ENCODE results near the gene PCDH9.
A peak's percentile ranks its signal among the peaks of the same experiment; 100 is the strongest.

Gene PCDH9

DNA sequence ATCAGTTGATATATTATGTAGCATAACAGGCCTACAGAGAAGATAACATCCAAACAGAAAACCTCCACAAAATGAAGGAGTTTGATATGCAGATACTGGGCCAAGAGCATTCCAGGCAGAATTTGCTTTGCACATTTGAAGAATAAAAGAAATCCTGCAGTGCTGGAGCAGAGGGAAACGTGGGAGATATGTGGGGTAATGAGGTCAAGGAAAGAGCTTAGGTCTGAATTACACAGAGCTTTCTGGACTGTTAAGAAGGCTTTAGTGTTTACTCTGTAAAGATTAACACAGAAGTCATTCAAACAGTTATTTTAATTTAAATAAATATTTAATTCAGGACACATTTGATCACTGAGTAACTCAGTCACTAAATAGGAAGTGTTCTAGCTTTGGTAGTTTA, 692.7 kb downstream of the PCDH9 start:
- H3K9me3 ChIP-seq (ENCODE audit: control insufficient read depth, insufficient read depth, low read length), result 0 out of 2 replicates have a peak, but pooled peaks cover 3% of the 10 kb centered on the region
- H3K4me1 ChIP-seq (ENCODE audit: control insufficient read depth, insufficient read depth, low read length), result peaks cover 3% of the 10 kb centered on the region; the same call in 1 of the 2 replicates
- no peak overlapping the region for H3K4me3 ChIP-seq (ENCODE audit: low read depth, low read length)
- H3K36me3 ChIP-seq (ENCODE audit: control insufficient read depth, insufficient read depth, low read length), result no peaks in the 10 kb centered on the region
- no peaks in the 10 kb centered on the region for H3K27me3 ChIP-seq (ENCODE audit: control insufficient read depth, insufficient read depth, low read length)
- H3K9ac ChIP-seq (ENCODE audit: low read depth, low read length), result no peak overlapping the region
- H3K27ac ChIP-seq (ENCODE audit: low read depth, low read length), result no peak overlapping the region

DNA sequence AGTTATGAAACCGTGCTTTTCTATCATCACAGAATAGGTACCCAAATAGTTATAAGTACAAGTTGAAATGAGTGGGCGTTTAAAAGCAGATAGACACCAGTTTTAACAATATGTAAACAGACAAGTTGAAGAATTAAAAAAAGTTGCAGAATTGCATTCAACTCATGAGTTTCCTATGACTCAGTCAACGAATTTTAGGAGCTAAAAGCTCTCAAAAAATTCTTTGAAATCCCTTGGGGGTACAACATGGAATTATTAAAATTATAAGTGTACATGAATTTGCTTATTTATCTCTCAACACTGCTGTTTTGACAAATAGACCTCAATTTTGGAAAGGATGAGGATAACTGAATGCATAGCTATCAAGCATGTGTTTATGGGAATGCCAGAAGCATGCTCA, 693.4 kb downstream of the PCDH9 start:
- Histone ChIP-seq H3K27me3 (ENCODE audit: control insufficient read depth, insufficient read depth, low read length) (no peaks in the 10 kb centered on the region), H3K4me1 (ENCODE audit: control insufficient read depth, insufficient read depth, low read length) (peaks cover 3% of the 10 kb centered on the region; the same call in 1 of the 2 replicates), H3K9me3 (ENCODE audit: control insufficient read depth, insufficient read depth, low read length) (0 out of 2 replicates have a peak, but pooled peaks cover 3% of the 10 kb centered on the region), H3K4me3 (ENCODE audit: low read depth, low read length) (no peak overlapping the region), H3K9ac (ENCODE audit: low read depth, low read length) (no peak overlapping the region), H3K36me3 (ENCODE audit: control insufficient read depth, insufficient read depth, low read length) (no peaks in the 10 kb centered on the region), H3K27ac (ENCODE audit: low read depth, low read length) (no peak overlapping the region)

DNA sequence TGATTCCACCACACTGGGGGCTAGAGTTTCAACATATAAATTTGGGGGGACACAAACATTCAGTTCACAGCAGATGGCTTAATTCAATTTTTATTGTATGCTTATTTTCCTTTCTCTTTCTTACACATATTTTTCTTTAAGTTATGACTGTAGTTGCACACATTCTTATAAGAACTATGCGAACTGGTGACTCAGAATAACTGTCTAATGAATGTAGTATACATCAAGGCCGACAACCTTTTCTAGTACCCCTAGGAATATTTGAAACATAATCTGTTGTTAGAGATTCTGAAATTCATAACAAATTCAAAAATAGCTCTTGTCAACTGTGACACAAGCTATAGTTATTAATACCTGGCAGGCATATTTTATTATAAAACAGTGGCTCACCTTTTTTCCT, 695.6 kb downstream of the PCDH9 start:
- H3K36me3 ChIP-seq (ENCODE audit: control insufficient read depth, insufficient read depth, low read length), result no peaks in the 10 kb centered on the region
- peaks cover 25% of the 10 kb centered on the region for H3K4me1 ChIP-seq (ENCODE audit: control insufficient read depth, insufficient read depth, low read length)
- 0 out of 2 replicates have a peak, but pooled peaks cover 3% of the 10 kb centered on the region for H3K9me3 ChIP-seq (ENCODE audit: control insufficient read depth, insufficient read depth, low read length)
- H3K9ac ChIP-seq (ENCODE audit: low read depth, low read length), result no peak overlapping the region
- no peak overlapping the region for H3K4me3 ChIP-seq (ENCODE audit: low read depth, low read length)
- H3K27me3 ChIP-seq (ENCODE audit: control insufficient read depth, insufficient read depth, low read length), result no peaks in the 10 kb centered on the region
- H3K27ac ChIP-seq (ENCODE audit: low read depth, low read length), result no peak overlapping the region

DNA sequence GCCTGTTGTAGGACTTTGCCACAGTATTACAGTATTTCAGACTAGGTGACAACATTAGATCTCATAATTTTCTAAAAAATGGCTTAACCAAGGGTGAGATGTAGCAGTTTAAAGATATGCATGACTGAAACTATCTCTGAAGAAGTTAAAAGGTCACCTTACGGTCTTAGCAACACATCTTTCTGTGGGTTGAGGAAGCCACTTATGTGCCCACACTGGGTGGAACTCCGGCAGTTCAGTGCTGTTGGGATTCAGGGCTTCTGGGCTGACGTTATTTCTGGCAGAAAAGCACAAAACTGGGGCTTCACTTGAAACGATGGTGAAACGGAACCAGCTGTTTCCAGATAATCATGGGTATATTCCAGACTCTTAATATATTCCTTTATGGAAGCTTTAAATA, 697.3 kb downstream of the PCDH9 start:
- H3K4me1 ChIP-seq (ENCODE audit: control insufficient read depth, insufficient read depth, low read length), result peaks cover 42% of the 10 kb centered on the region
- H3K9me3 ChIP-seq (ENCODE audit: control insufficient read depth, insufficient read depth, low read length), result no peaks in the 10 kb centered on the region
- H3K27me3 ChIP-seq (ENCODE audit: control insufficient read depth, insufficient read depth, low read length), result no peaks in the 10 kb centered on the region
- H3K36me3 ChIP-seq (ENCODE audit: control insufficient read depth, insufficient read depth, low read length), result no peaks in the 10 kb centered on the region
- no peak overlapping the region for H3K27ac ChIP-seq (ENCODE audit: low read depth, low read length)
- H3K9ac ChIP-seq (ENCODE audit: low read depth, low read length), result no peak overlapping the region
- no peak overlapping the region for H3K4me3 ChIP-seq (ENCODE audit: low read depth, low read length)

DNA sequence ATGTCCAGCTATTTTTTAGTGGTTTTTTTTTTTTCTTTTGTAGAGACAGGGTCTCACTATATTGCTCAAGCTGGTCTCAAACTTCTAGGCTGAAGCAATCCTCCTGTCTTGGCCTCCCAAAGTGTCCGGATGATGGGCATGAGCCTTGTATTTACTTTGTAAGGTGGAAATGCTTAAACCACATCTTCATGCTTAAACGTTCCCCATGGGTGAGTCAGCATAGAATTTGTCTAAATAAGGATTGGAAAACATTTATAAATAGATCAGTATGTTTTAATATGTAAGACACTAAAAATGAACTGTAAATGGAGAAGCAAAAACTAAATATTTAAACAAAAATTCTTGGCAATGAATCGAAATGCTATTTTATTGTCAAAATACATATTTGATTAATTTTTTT, 698.0 kb downstream of the PCDH9 start:
- no peaks in the 10 kb centered on the region for H3K27me3 ChIP-seq (ENCODE audit: control insufficient read depth, insufficient read depth, low read length)
- H3K4me3 ChIP-seq (ENCODE audit: low read depth, low read length), result no peak overlapping the region
- no peak overlapping the region for H3K27ac ChIP-seq (ENCODE audit: low read depth, low read length)
- H3K9me3 ChIP-seq (ENCODE audit: control insufficient read depth, insufficient read depth, low read length), result no peaks in the 10 kb centered on the region
- peaks cover 39% of the 10 kb centered on the region for H3K4me1 ChIP-seq (ENCODE audit: control insufficient read depth, insufficient read depth, low read length)
- H3K9ac ChIP-seq (ENCODE audit: low read depth, low read length), result no peak overlapping the region
- no peaks in the 10 kb centered on the region for H3K36me3 ChIP-seq (ENCODE audit: control insufficient read depth, insufficient read depth, low read length)

DNA sequence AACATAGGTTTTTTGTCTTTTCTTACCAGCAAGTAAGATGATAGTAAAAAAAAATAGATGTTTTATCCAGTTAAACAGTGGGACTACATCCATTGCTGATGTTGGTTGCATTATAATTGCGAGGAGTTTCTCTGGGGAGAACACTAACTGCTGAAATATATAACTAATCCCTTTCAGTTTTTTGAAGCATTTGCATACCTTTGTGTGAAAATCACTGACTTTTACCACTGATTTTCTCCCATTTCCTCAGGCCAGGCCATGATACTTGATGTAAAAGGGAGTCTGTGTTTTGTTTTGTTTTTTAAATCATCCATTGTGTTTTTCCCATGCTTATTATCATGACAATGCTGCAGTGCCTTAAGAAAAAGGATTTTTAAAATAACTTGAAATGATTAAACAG, 699.5 kb downstream of the PCDH9 start:
- H3K9me3 ChIP-seq (ENCODE audit: control insufficient read depth, insufficient read depth, low read length), result no peaks in the 10 kb centered on the region
- H3K27ac ChIP-seq (ENCODE audit: low read depth, low read length), result peak overlapping the region; percentile 59
- H3K27me3 ChIP-seq (ENCODE audit: control insufficient read depth, insufficient read depth, low read length), result no peaks in the 10 kb centered on the region
- H3K4me1 ChIP-seq (ENCODE audit: control insufficient read depth, insufficient read depth, low read length), result peaks cover 39% of the 10 kb centered on the region
- no peak overlapping the region; the same call in 1 of the 2 replicates for H3K4me3 ChIP-seq (ENCODE audit: low read depth, low read length)
- H3K9ac ChIP-seq (ENCODE audit: low read depth, low read length), result no peak overlapping the region
- no peaks in the 10 kb centered on the region for H3K36me3 ChIP-seq (ENCODE audit: control insufficient read depth, insufficient read depth, low read length)

DNA sequence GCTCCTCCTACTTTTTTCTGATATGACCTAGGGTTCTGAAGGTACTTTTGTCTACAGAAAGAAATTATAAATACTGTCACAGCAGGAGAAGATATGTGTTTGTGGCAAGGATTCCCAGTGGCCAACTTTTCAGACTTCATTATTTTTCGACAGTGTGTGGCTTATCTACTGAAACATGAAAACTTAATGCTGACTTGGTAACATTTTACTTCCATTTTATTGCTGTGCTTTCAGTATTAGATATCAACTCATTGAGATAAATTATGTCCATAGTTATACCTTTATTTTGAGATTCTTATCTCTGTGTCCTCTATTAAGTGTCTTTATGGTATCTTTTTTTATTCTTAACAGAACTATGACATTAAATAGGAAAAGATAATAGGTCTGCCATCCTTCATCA, 700.0 kb downstream of the PCDH9 start:
- Histone ChIP-seq H3K9me3 (ENCODE audit: control insufficient read depth, insufficient read depth, low read length) (no peaks in the 10 kb centered on the region), H3K4me3 (ENCODE audit: low read depth, low read length) (no peak overlapping the region), H3K4me1 (ENCODE audit: control insufficient read depth, insufficient read depth, low read length) (peaks cover 43% of the 10 kb centered on the region), H3K27me3 (ENCODE audit: control insufficient read depth, insufficient read depth, low read length) (no peaks in the 10 kb centered on the region), H3K27ac (ENCODE audit: low read depth, low read length) (peak overlapping the region; percentile 59), H3K36me3 (ENCODE audit: control insufficient read depth, insufficient read depth, low read length) (no peaks in the 10 kb centered on the region), H3K9ac (ENCODE audit: low read depth, low read length) (no peak overlapping the region)

DNA sequence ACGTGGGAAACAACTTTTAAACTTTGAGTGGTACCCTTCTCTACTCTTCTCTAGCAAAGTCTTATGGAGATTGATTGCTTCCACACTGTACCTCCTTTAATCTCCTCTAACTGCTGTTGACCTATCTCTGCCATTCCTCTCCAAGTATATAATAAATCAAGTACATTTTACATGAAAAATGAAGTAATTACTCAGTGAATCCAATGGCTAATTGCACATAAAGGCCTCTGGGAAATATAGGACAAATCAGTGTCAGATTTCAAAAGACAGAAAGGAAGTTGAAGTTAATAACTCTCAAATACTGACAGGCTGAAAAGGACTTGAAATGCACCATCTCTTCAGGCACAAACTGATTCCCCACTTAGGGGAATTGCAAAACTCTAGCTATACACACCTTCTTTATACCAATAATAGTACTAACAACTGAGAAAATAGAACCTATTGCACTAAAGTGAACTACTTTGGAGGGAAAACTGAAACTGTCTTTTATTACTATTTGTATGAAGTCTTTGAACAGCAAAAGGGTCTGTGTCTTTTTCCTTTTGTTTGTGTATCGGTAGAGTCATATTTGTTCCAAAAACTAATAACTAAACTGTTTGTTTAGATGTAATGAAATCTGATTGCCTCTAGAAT, 701.1 kb downstream of the PCDH9 start:
- Histone ChIP-seq H3K36me3 (ENCODE audit: control insufficient read depth, insufficient read depth, low read length) (no peaks in the 10 kb centered on the region), H3K4me1 (ENCODE audit: control insufficient read depth, insufficient read depth, low read length) (peaks cover 45% of the 10 kb centered on the region), H3K27me3 (ENCODE audit: control insufficient read depth, insufficient read depth, low read length) (no peaks in the 10 kb centered on the region), H3K9me3 (ENCODE audit: control insufficient read depth, insufficient read depth, low read length) (no peaks in the 10 kb centered on the region), H3K27ac (ENCODE audit: low read depth, low read length) (no peak overlapping the region), H3K4me3 (ENCODE audit: low read depth, low read length) (peak overlapping the region; percentile 17; the same call in 1 of the 2 replicates), H3K9ac (ENCODE audit: low read depth, low read length) (no peak overlapping the region)

DNA sequence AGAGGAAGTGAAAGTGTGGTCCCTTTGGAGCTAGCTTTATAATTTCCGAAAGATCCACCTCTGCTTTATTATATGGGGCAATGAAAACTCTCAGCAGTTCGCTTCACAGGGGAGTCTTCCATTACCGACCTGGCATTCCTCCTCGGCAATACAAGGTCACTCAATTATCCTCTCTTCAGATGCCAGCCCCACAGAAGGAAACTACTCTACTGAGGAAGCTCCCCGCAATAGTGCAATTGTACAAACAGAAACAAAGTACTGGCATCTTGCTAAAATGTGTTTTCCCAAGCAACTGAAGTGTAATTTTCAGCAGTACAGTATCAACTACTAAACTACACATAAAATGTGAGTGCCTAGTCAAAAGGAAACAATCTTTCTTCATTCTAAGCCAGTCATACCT, 702.0 kb downstream of the PCDH9 start:
- no peaks in the 10 kb centered on the region for H3K9me3 ChIP-seq (ENCODE audit: control insufficient read depth, insufficient read depth, low read length)
- no peaks in the 10 kb centered on the region for H3K36me3 ChIP-seq (ENCODE audit: control insufficient read depth, insufficient read depth, low read length)
- no peak overlapping the region for H3K9ac ChIP-seq (ENCODE audit: low read depth, low read length)
- peaks cover 45% of the 10 kb centered on the region for H3K4me1 ChIP-seq (ENCODE audit: control insufficient read depth, insufficient read depth, low read length)
- H3K27ac ChIP-seq (ENCODE audit: low read depth, low read length), result no peak overlapping the region
- H3K4me3 ChIP-seq (ENCODE audit: low read depth, low read length), result peak overlapping the region; percentile 17; the same call in 1 of the 2 replicates
- no peaks in the 10 kb centered on the region for H3K27me3 ChIP-seq (ENCODE audit: control insufficient read depth, insufficient read depth, low read length)

DNA sequence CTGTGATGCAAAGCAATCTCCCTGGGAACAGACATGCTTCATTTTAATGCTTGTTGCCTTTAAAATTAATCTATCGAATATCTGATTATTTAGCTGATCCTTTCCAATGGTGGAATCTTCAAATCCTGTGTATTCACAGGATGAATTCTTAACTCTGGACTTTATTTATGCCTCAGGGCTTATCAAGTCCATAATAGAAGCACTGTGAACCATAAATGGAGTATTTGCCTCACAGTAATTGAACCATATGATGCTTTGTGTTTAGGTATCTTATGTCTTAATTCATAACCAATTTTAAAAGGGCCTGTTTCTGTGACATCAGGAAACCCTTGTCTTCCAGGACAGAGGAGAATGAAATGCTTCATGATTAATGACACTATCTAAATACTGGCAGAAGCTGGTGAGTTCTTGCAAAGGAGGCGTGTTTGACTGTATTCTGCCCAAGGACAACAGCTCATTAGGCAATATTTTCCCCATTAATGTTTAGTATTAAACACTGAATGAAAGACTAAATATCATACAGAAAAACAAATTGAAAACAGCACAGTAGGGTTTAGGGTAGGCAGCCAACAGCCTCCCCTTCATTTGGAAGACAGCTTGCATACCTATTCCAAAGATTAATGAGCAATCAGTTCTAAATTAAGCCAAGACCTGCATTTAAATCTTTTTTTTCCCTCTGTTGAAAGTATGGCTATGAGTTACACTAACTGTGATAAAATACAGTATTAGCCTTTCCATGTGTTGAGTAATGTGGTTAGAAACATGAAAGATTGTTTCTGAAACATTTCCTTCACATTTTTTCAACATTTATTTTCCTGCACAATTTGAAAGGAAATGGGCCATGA, 709.4 kb downstream of the PCDH9 start:
- Histone ChIP-seq H3K36me3 (ENCODE audit: control insufficient read depth, insufficient read depth, low read length) (no peaks in the 10 kb centered on the region), H3K27ac (ENCODE audit: low read depth, low read length) (no peak overlapping the region), H3K4me3 (ENCODE audit: low read depth, low read length) (no peak overlapping the region), H3K4me1 (ENCODE audit: control insufficient read depth, insufficient read depth, low read length) (peaks cover 7% of the 10 kb centered on the region; the same call in 1 of the 2 replicates), H3K9ac (ENCODE audit: low read depth, low read length) (no peak overlapping the region), H3K27me3 (ENCODE audit: control insufficient read depth, insufficient read depth, low read length) (no peaks in the 10 kb centered on the region), H3K9me3 (ENCODE audit: control insufficient read depth, insufficient read depth, low read length) (no peaks in the 10 kb centered on the region)

DNA sequence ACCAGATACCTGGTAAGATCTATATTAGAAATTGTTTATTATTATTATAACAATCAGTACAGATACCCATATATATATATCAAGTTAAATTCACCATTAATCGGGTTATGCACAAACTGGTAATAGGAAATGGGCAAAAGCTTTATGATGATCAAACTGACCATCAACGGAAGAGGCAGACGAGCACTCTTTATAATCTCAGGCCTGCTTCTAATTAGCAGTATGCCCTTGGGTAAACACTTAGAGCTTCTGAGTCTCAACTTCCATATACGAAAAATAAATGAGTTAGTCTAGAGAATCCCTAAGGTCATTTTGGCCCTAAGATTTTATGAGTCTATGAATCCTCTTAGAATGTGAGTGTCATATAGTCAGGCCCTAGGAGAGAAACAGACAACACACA, 710.9 kb downstream of the PCDH9 start:
- Histone ChIP-seq H3K4me3 (ENCODE audit: low read depth, low read length) (no peak overlapping the region), H3K36me3 (ENCODE audit: control insufficient read depth, insufficient read depth, low read length) (no peaks in the 10 kb centered on the region), H3K27ac (ENCODE audit: low read depth, low read length) (no peak overlapping the region), H3K9me3 (ENCODE audit: control insufficient read depth, insufficient read depth, low read length) (no peaks in the 10 kb centered on the region), H3K9ac (ENCODE audit: low read depth, low read length) (no peak overlapping the region), H3K27me3 (ENCODE audit: control insufficient read depth, insufficient read depth, low read length) (no peaks in the 10 kb centered on the region), H3K4me1 (ENCODE audit: control insufficient read depth, insufficient read depth, low read length) (peaks cover 4% of the 10 kb centered on the region; the same call in 1 of the 2 replicates)
